IMR-90 (cell line): ENCODE data around the gene PAX8. TPM values are rescaled to one million over a fixed set of nuclear protein-coding genes. Genes with fewer than 3 reads are reported as not detected.

Experiments used
- ATAC-seq: fragments of 200-7000 bp; cut with Tn5 transposase; 2 replicates; pipeline ENCODE4 v1.9.1; 2020; ENCODE audit warnings: low read depth, mild to moderate bottlenecking, moderate library complexity
- BruUV-seq: library from RNA; stranded (reverse); fragments of 400-500 nt; replicated peaks from 2 replicates; lab custom pipeline; 2021; lab: Mats Ljungman, UMichigan
- CTCF ChIA-PET: fragments of 300-600 bp; formaldehyde crosslinking; extraction: SDS; loops from one replicate; lab custom pipeline; 2021; ENCODE audit warnings: antibody characterized with exemption; lab: Yijun Ruan, JAX
- POLR2A ChIA-PET: fragments of 300-600 bp; sonication (Branson Sonifier 250); formaldehyde crosslinking; loops from one replicate; lab custom pipeline; 2022; ENCODE audit warnings: antibody characterized with exemption; ENCODE audit not compliant: unreplicated experiment; lab: Charles Lee
- DNase-seq: peaks from one replicate; pipeline ENCODE4 v3.0.0; 2013
- H2AFZ ChIP-seq: replicated peaks from 2 replicates; pipeline ENCODE3; 2013; ENCODE audit warnings: low read length, mild to moderate bottlenecking; ENCODE audit not compliant: poor library complexity
- H2AK5ac ChIP-seq: 2 replicates; pipeline ENCODE4 v1.6.1; 2013; ENCODE audit warnings: low read depth, low read length, inconsistent platforms
- H2AK9ac ChIP-seq: replicated peaks from 2 replicates; pipeline ENCODE3; 2013; ENCODE audit warnings: mild to moderate bottlenecking, low read depth, low read length, moderate library complexity; ENCODE audit not compliant: poor library complexity
- H2BK120ac ChIP-seq: 2 replicates; pipeline ENCODE4 v1.6.1; 2013; ENCODE audit warnings: low read depth, low read length, inconsistent platforms
- H2BK15ac ChIP-seq: 3 replicates; pipeline ENCODE4 v1.6.1; 2013; ENCODE audit warnings: low read depth, low read length, inconsistent platforms
- H2BK20ac ChIP-seq: 2 replicates; pipeline ENCODE4 v1.6.1; 2013; ENCODE audit warnings: low read depth, mild to moderate bottlenecking, inconsistent platforms, low read length, moderate library complexity
- H2BK5ac ChIP-seq: 2 replicates; pipeline ENCODE4 v1.6.1; 2013; ENCODE audit warnings: mild to moderate bottlenecking, low read depth, low read length, inconsistent platforms; ENCODE audit not compliant: poor library complexity, severe bottlenecking
- H3K14ac ChIP-seq: replicated peaks from 2 replicates; pipeline ENCODE4 v1.6.1; 2013; ENCODE audit warnings: low read depth, low read length, inconsistent platforms
- H3K18ac ChIP-seq: 2 replicates; pipeline ENCODE4 v1.6.1; 2013; ENCODE audit warnings: low read depth, low read length, control low read depth
- H3K23ac ChIP-seq: 2 replicates; pipeline ENCODE4 v1.6.1; 2013; ENCODE audit warnings: low read depth, low read length, inconsistent platforms
- H3K27ac ChIP-seq: 2 replicates; pipeline ENCODE4 v1.5.1; 2013; ENCODE audit warnings: mild to moderate bottlenecking, control low read depth, low read length; ENCODE audit not compliant: insufficient read depth
- H3K27me3 ChIP-seq: 2 replicates; pipeline ENCODE4 v1.6.1; 2013; ENCODE audit warnings: low read length; ENCODE audit not compliant: control insufficient read depth, insufficient read depth
- H3K36me3 ChIP-seq: 2 replicates; pipeline ENCODE4 v1.6.1; 2013; ENCODE audit warnings: low read length, mixed read lengths; ENCODE audit not compliant: control insufficient read depth, insufficient read depth
- H3K4ac ChIP-seq: 2 replicates; pipeline ENCODE4 v1.6.1; 2013; ENCODE audit warnings: low read depth, low read length, inconsistent platforms
- H3K4me1 ChIP-seq: 2 replicates; pipeline ENCODE4 v1.6.1; 2013; ENCODE audit warnings: low read length, mixed read lengths; ENCODE audit not compliant: control insufficient read depth, insufficient read depth
- H3K4me2 ChIP-seq: 2 replicates; pipeline ENCODE4 v1.6.1; 2013; ENCODE audit warnings: low read depth, mild to moderate bottlenecking, control low read depth, low read length, moderate library complexity
- H3K4me3 ChIP-seq: 2 replicates; pipeline ENCODE4 v1.5.1; 2013; ENCODE audit warnings: low read depth, mild to moderate bottlenecking, control low read depth, low read length, moderate library complexity; ENCODE audit not compliant: insufficient read depth
- H3K56ac ChIP-seq: 2 replicates; pipeline ENCODE4 v1.6.1; 2013; ENCODE audit warnings: low read length, inconsistent platforms; ENCODE audit not compliant: insufficient read depth; ENCODE audit errors: extremely low read depth
- H3K79me1 ChIP-seq, 2 experiments: 2 replicates each; pipeline ENCODE4 v1.6.1; 2013; ENCODE audit warnings: low read length in 2 of 2, inconsistent platforms in 1 of 2, low read depth in 1 of 2
- H3K9ac ChIP-seq: 2 replicates; pipeline ENCODE4 v1.6.1; 2013; ENCODE audit warnings: low read depth, low read length, control low read depth
- H3K9me1 ChIP-seq: 2 replicates; pipeline ENCODE4 v1.6.1; 2013; ENCODE audit warnings: low read length, inconsistent platforms; ENCODE audit not compliant: insufficient read depth
- H3K9me3 ChIP-seq: 2 replicates; pipeline ENCODE4 v1.6.1; 2013; ENCODE audit warnings: low read length; ENCODE audit not compliant: control insufficient read depth, insufficient read depth
- H4K20me1 ChIP-seq: 2 replicates; pipeline ENCODE4 v1.6.1; 2013; ENCODE audit warnings: low read length, inconsistent platforms; ENCODE audit not compliant: insufficient read depth
- H4K5ac ChIP-seq: 2 replicates; pipeline ENCODE4 v1.6.1; 2013; ENCODE audit warnings: mild to moderate bottlenecking, low read depth, low read length, control low read depth
- H4K8ac ChIP-seq, 2 experiments: 2 replicates each; pipeline ENCODE4 v1.6.1; 2013; ENCODE audit warnings: low read depth in 2 of 2, low read length in 2 of 2, control low read depth in 1 of 2, inconsistent platforms in 1 of 2
- H4K91ac ChIP-seq: 2 replicates; pipeline ENCODE4 v1.6.1; 2013; ENCODE audit warnings: low read depth, low read length, inconsistent platforms; ENCODE audit not compliant: insufficient read depth
- CEBPB ChIP-seq: IDR thresholded peaks from 2 replicates; pipeline ENCODE4 v1.6.1; 2012; ENCODE audit warnings: low read depth, low read length, improper control_type of control experiment
- CTCF ChIP-seq: conservative IDR thresholded peaks from 2 replicates; pipeline ENCODE4 v1.5.1; 2012; ENCODE audit warnings: mild to moderate bottlenecking, low read depth, low read length, improper control_type of control experiment
- FOS ChIP-seq: fragments of 150-350 bp; IDR thresholded peaks from 2 replicates; pipeline ENCODE4 v1.6.1; 2016; ENCODE audit warnings: low read depth, low read length
- MAFK ChIP-seq: IDR thresholded peaks from 2 replicates; pipeline ENCODE4 v1.6.1; 2012; ENCODE audit warnings: low read depth, low read length, improper control_type of control experiment
- MXI1 ChIP-seq: IDR thresholded peaks from 2 replicates; pipeline ENCODE4 v1.6.1; 2012; ENCODE audit warnings: low read depth, mild to moderate bottlenecking, low read length, moderate library complexity, borderline replicate concordance
- NFE2L2 ChIP-seq: fragments of 150-350 bp; IDR thresholded peaks from 2 replicates; pipeline ENCODE4 v1.6.1; 2016; ENCODE audit warnings: low read depth, mild to moderate bottlenecking, low read length
- RAD21 ChIP-seq: IDR thresholded peaks from 2 replicates; pipeline ENCODE4 v1.6.1; 2012; ENCODE audit warnings: low read length, improper control_type of control experiment
- WGBS, 2 experiments: methylation state at CpG; one replicate each; pipeline versions ENCODE4 v1.1.5 to v1.1.7; 2013; ENCODE audit warnings: missing lambda C conversion rate in 2 of 2; ENCODE audit not compliant: insufficient read length in 1 of 2; ENCODE audit errors: extremely low coverage in 2 of 2; 5-methylcytosine and 5-hydroxymethylcytosine counted together
- dilution Hi-C: fragments of 300-500 bp; cut with HindIII; formaldehyde crosslinking; loops from one replicate; pipeline ENCODE4 v1.14.3; 2018; ENCODE audit warnings: low sequenced_read_pairs; ENCODE audit not compliant: unreplicated experiment
- in situ Hi-C: fragments of 300-500 bp; cut with MboI; formaldehyde crosslinking; loops from 3 replicates; pipeline ENCODE4 v1.14.3; 2019; ENCODE audit warnings: low sequenced_read_pairs, inconsistent platforms, mixed read lengths
- intact Hi-C: fragments of 100-400 bp; cut with micrococcal nuclease; formaldehyde crosslinking; loops from 2 replicates; pipeline ENCODE4 v1.10.0; 2022
- polyA plus RNA-seq, 3 experiments: library from polyadenylated mRNA; depleted of rRNA; stranded (reverse); fragments of >200 nt; gene quantifications; 2 replicates each; pipeline ENCODE4 v1.2.3, GENCODE V29; 2012; ENCODE audit warnings: low replicate concordance in 1 of 3
- total RNA-seq: library from RNA; depleted of rRNA; stranded (reverse); fragments of >200 nt; gene quantifications from 2 replicates; pipeline ENCODE4 v1.2.3, GENCODE V29; 2012

PAX8 gene
- total and polyA plus RNA-seq, 2 of the 4 experiments (the other 2 are of a cell fraction) = 0.18 to 1.5 TPM

- dilution Hi-C loops = no loop called here
- no peaks in the 10 kb centered on the region for H3K4me1 ChIP-seq
- H4K91ac ChIP-seq = no peak overlapping the region
- no peak overlapping the region for H3K23ac ChIP-seq
- no peak overlapping the region for H4K5ac ChIP-seq
- no peak overlapping the region for H3K27ac ChIP-seq
- ATAC-seq (no peak), DNase-seq (no peak)
- ChIA-PET CTCF (interaction anchor here (0.8 kb wide), 1 partner anchor 18 kb away, joined by 3 read pairs; no protein-coding TSS in a partner anchor), POLR2A (no interaction called here)
- H2BK20ac ChIP-seq = no peak overlapping the region
- no peaks in the 10 kb centered on the region for H3K36me3 ChIP-seq
- intact Hi-C loops = no loop called here
- H2BK15ac ChIP-seq = no peak overlapping the region
- no peak overlapping the region for H3K14ac ChIP-seq
- no peak overlapping the region for H2BK5ac ChIP-seq
- H3K9ac ChIP-seq = no peak overlapping the region
- peaks cover 39% of the 10 kb centered on the region for H3K27me3 ChIP-seq
- no peak overlapping the region for H4K8ac ChIP-seq
- H3K56ac ChIP-seq = no peak overlapping the region
- H3K9me3 ChIP-seq = no peaks in the 10 kb centered on the region
- H3K4me3 ChIP-seq = no peak overlapping the region
- H3K4ac ChIP-seq = no peak overlapping the region
- H3K4me2 ChIP-seq = no peak overlapping the region
- H2AK9ac ChIP-seq = no peak overlapping the region
- no peaks in the 10 kb centered on the region for H3K79me1 ChIP-seq
- H4K20me1 ChIP-seq = no peaks in the 10 kb centered on the region
- no peak overlapping the region for H2AK5ac ChIP-seq
- no peak overlapping the region for H2AFZ ChIP-seq
- in situ Hi-C loops = no loop called here
- no peak for TF ChIP-seq CTCF
- TF ChIP-seq CEBPB = no peak
- no peak for TF ChIP-seq MAFK
- no peak for TF ChIP-seq RAD21
- no peak for TF ChIP-seq FOS
- TF ChIP-seq NFE2L2 = no peak
- TF ChIP-seq MXI1 = no peak
- no TSS peak for BruUV-seq
- H2BK120ac ChIP-seq = no peak overlapping the region
- peaks cover 3% of the 10 kb centered on the region; the same call in 1 of the 2 replicates for H3K9me1 ChIP-seq
- no peak overlapping the region for H3K18ac ChIP-seq
- WGBS, 2 experiments = 58% methylated on average over 4 of the region's 17 CpGs; no CpG with 5 or more reads in 1 of the 2 experiments
These were observed 98.4 kb downstream of the PAX8 start for GRCh38 chr2:113180131-113180946.
